Measurements from ENCODE around the gene PROSER3. TPM values are rescaled to one million over a fixed set of nuclear protein-coding genes. Genes with fewer than 3 reads are reported as not detected.

PROSER3 gene
- polyA plus RNA-seq, 1 donor (not counting 4 experiments of a cell fraction or from before 2014, with no cell fraction given) = 5.5 TPM

DNA sequence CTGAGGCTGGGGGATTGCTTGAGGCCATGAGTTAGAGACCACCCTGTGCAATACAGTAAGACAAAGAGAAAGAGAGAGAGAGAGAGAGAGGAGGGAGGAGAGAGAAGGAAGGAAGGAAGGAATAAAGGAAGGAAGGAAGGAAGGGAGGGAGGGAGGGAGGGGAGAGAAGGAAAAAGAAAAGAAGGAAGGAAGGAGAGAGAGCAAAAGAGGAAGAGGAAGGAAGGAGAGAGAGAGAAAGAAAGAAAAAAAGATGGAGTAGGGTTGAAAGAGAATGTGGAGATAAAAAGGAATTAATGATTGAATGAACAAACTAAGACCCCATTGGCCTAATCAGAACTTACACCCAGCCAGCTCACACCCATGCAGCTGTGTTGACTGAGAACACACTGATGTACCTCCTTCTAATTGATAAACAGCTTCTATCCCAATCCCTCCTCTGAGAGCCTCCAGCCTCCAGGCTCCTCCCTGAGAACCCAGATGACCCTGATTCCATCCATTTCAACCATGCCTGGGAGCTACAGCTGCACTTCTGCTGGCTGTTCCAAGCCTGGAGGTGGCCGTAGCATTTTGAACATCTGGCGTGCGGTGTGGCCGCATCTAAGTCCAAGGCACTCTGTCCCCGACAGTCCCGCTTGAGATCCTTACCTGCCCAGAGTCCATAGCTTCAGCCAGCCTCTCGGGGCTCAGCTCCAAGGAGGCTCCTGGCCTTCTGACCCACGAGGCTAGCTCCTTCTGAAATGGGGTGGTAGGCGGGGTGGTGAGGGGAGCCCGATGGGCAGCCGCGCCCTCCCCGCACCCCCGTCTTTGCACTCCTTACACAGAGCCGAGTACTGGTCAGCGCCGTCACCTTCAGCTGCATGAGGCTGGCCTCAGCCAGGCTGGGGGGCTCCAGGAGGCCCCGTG lies 53.6 kb downstream of the PROSER3 start:
- no peak for TF ChIP-seq EZH2 (IDR thresholded peaks at IDR 0.05; ENCODE audit: low read length)
- TF ChIP-seq, protein P1, sequence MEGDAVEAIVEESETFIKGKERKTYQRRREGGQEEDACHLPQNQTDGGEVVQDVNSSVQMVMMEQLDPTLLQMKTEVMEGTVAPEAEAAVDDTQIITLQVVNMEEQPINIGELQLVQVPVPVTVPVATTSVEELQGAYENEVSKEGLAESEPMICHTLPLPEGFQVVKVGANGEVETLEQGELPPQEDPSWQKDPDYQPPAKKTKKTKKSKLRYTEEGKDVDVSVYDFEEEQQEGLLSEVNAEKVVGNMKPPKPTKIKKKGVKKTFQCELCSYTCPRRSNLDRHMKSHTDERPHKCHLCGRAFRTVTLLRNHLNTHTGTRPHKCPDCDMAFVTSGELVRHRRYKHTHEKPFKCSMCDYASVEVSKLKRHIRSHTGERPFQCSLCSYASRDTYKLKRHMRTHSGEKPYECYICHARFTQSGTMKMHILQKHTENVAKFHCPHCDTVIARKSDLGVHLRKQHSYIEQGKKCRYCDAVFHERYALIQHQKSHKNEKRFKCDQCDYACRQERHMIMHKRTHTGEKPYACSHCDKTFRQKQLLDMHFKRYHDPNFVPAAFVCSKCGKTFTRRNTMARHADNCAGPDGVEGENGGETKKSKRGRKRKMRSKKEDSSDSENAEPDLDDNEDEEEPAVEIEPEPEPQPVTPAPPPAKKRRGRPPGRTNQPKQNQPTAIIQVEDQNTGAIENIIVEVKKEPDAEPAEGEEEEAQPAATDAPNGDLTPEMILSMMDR (optimal IDR thresholded peaks at IDR 0.05 in 1 of 3, IDR thresholded peaks at IDR 0.05 in 1 of 3, conservative IDR thresholded peaks at IDR 0.05 in 1 of 3; ENCODE audit: extremely low read depth in 1 of 3, insufficient read depth in 2 of 3, low read length in 3 of 3) = no peak
- no peak for FAIRE-seq

DNA sequence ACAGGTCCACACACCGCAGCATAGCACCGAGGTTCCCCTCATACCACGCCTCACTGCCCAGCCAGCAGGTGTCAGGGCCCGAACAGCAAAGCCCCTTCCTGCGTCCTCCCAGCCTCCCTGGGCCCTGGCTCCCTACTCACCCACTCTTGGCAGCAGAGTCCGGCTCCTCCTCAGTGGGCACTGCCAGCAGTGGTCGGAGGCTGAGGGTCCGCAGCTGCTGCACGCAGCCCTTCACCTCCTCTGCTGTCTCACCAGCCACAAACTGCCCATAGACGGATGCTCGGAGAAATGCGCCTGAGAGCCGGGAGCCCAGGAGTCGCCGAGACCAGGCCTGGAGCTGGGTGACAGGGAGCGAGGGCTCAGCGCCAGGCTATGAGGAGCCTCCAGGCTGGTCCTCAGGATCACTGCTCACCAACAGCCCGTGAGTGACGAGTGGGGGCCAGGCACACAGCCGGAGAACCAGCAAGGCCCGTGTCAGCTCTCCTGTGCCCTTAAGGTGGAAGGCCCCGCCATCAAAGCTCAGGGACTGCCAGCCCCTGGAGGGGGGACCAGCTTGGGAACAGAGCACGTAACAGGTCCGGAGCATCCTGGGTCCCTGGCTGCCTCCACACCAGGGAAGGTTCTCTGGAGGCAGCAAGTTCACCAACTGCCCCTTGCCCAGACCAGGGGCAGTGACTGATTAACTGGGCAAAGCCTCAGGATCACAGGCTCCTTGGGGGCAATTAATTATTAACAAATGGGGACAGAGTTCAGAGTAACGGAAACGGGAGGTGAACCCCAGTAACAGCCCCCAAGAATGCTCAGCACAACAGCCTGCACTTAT lies 54.5 kb downstream of the PROSER3 start, which contains the start of gene PRODH2:
Gene PRODH2 (minus strand): TSS at position 626 of the 823 bp plus-strand sequence. CDS start 40 bp downstream, at position 586.
- DNase-seq (ENCODE audit: low read depth, low spot score) (no peak), FAIRE-seq (no peak)
- H3K79me2 ChIP-seq (ENCODE audit: control insufficient read depth, insufficient read depth, low read length) = no peaks in the 10 kb centered on the region

More for the DNA sequence above, 53.6 kb downstream of the PROSER3 start:
- dilution Hi-C loops (cut with MboI; ENCODE audit: extremely low pct_ligation_motif_present, low sequenced_read_pairs) = no loop called here
- Histone ChIP-seq H3K36me3 (ENCODE audit: control insufficient read depth in 2 of 2, extremely low read depth in 1 of 2, insufficient read depth in 2 of 2, low read length in 2 of 2) (no peaks in the 10 kb centered on the region), H3K9me3 (ENCODE audit: control insufficient read depth, low read depth, low read length) (no peaks in the 10 kb centered on the region), H3K79me2 (ENCODE audit: control insufficient read depth, insufficient read depth, low read length) (no peaks in the 10 kb centered on the region), H3K4me1 (ENCODE audit: control insufficient read depth, extremely low read depth, insufficient read depth, low read length) (no peaks in the 10 kb centered on the region), H3K4me2 (ENCODE audit: control insufficient read depth, extremely low read depth, insufficient read depth, low read depth, low read length) (no peak overlapping the region), H3K9ac (ENCODE audit: control insufficient read depth, extremely low read depth, insufficient read depth, low read length) (no peak overlapping the region), H3K27me3 (ENCODE audit: control insufficient read depth, extremely low read depth, insufficient read depth, low read length) (no peaks in the 10 kb centered on the region), H3K27ac (ENCODE audit: control insufficient read depth, insufficient read depth, low read length) (no peak overlapping the region), H4K20me1 (ENCODE audit: control insufficient read depth, extremely low read depth, insufficient read depth, low read length) (no peaks in the 10 kb centered on the region), H3K9me1 (ENCODE audit: control insufficient read depth, extremely low read depth, insufficient read depth, low read length) (no peaks in the 10 kb centered on the region), H2AFZ (ENCODE audit: control insufficient read depth, low read length) (no peak overlapping the region), H3K4me3 (ENCODE audit: control insufficient read depth in 2 of 3, extremely low read depth in 1 of 3, insufficient read depth in 2 of 3, low read depth in 1 of 3, low read length in 3 of 3) (no peak overlapping the region)
- no peak for DNase-seq (ENCODE audit: low read depth, low spot score)

More for the DNA sequence above, 54.5 kb downstream of the PROSER3 start, which contains the start of gene PRODH2:
- H3K4me1 ChIP-seq (ENCODE audit: control insufficient read depth, extremely low read depth, insufficient read depth, low read length) = no peaks in the 10 kb centered on the region
- H3K36me3 ChIP-seq (ENCODE audit: control insufficient read depth in 2 of 2, extremely low read depth in 1 of 2, insufficient read depth in 2 of 2, low read length in 2 of 2) = no peaks in the 10 kb centered on the region
- dilution Hi-C loops (cut with MboI; ENCODE audit: extremely low pct_ligation_motif_present, low sequenced_read_pairs) = no loop called here
- H4K20me1 ChIP-seq (ENCODE audit: control insufficient read depth, extremely low read depth, insufficient read depth, low read length) = no peaks in the 10 kb centered on the region
- H3K9ac ChIP-seq (ENCODE audit: control insufficient read depth, extremely low read depth, insufficient read depth, low read length) = no peak within 1 kb of the TSS
- H3K9me1 ChIP-seq (ENCODE audit: control insufficient read depth, extremely low read depth, insufficient read depth, low read length) = no peaks in the 10 kb centered on the region
- no peak within 1 kb of the TSS for H3K4me2 ChIP-seq (ENCODE audit: control insufficient read depth, extremely low read depth, insufficient read depth, low read depth, low read length)
- no peaks in the 10 kb centered on the region for H3K9me3 ChIP-seq (ENCODE audit: control insufficient read depth, low read depth, low read length)
- no peak within 1 kb of the TSS for H3K27ac ChIP-seq (ENCODE audit: control insufficient read depth, insufficient read depth, low read length)
- no peak within 1 kb of the TSS for H3K4me3 ChIP-seq (ENCODE audit: control insufficient read depth in 2 of 3, extremely low read depth in 1 of 3, insufficient read depth in 2 of 3, low read depth in 1 of 3, low read length in 3 of 3)
- no peak for TF ChIP-seq EZH2 (IDR thresholded peaks at IDR 0.05; ENCODE audit: low read length)
- TF ChIP-seq, protein P1 (optimal IDR thresholded peaks at IDR 0.05 in 1 of 3, IDR thresholded peaks at IDR 0.05 in 1 of 3, conservative IDR thresholded peaks at IDR 0.05 in 1 of 3; ENCODE audit: extremely low read depth in 1 of 3, insufficient read depth in 2 of 3, low read length in 3 of 3) = no peak
- H3K27me3 ChIP-seq (ENCODE audit: control insufficient read depth, extremely low read depth, insufficient read depth, low read length) = no peaks in the 10 kb centered on the region
- H2AFZ ChIP-seq (ENCODE audit: control insufficient read depth, low read length) = no peak within 1 kb of the TSS

Measured in keratinocyte (primary cell).